HepG2 (cell line): ENCODE results near the gene TNFAIP6. TPM values are rescaled to one million over a fixed set of nuclear protein-coding genes. Genes with fewer than 3 reads are reported as not detected.

Experiments
- ATAC-seq: fragments of 200-7000 bp; cut with Tn5 transposase; 3 replicates; pipeline ENCODE4 v1.9.1; 2020; ENCODE audit warnings: mild to moderate bottlenecking, moderate library complexity
- BruUV-seq: library from RNA; stranded (reverse); fragments of 400-500 nt; replicated peaks from 2 replicates; lab custom pipeline; 2021; lab: Mats Ljungman, UMichigan
- CTCF ChIA-PET: fragments of 300-600 bp; formaldehyde crosslinking; extraction: SDS; loops from one replicate; lab custom pipeline; 2021; ENCODE audit warnings: low total read pairs, inconsistent platforms, low intra/inter-chr PET ratio; lab: Yijun Ruan, JAX
- POLR2A ChIA-PET: fragments of 350-600 bp; sonication (Branson Sonifier 250); formaldehyde crosslinking; loops from one replicate; lab custom pipeline; 2020; ENCODE audit warnings: antibody characterized with exemption, inconsistent platforms; lab: Yijun Ruan, JAX
- DNase-seq: peaks from one replicate; pipeline ENCODE4 v3.0.0-alpha.2; 2015; ENCODE audit warnings: low spot score
- FAIRE-seq: peaks from 3 replicates; lab custom pipeline; 2011; peaks lifted over from hg19 to GRCh38; lab: Jason Lieb, UNC
- H2AFZ ChIP-seq: one replicate; pipeline ENCODE4 v1.6.1; 2011; ENCODE audit warnings: low read length, inconsistent platforms
- H3K27ac ChIP-seq: fragments of 300-600 bp; 3 replicates; pipeline ENCODE4 v1.8.0; 2011; ENCODE audit warnings: mixed run types, mild to moderate bottlenecking, mixed read lengths, low read length, inconsistent platforms; ENCODE audit not compliant: insufficient read depth; ENCODE audit errors: extremely low read length
- H3K27me3 ChIP-seq, 2 experiments: fragments of 200-600 bp in 1 of 2; 2 replicates in 1 of 2; 3 replicates in 1 of 2; pipeline versions ENCODE4 v1.6.0 to v1.8.0; 2011; ENCODE audit warnings: low read length in 2 of 2, mild to moderate bottlenecking in 2 of 2, moderate library complexity in 2 of 2, inconsistent platforms in 1 of 2; ENCODE audit not compliant: insufficient read depth in 2 of 2, control insufficient read depth in 1 of 2
- H3K36me3 ChIP-seq, 2 experiments: fragments of 200-600 bp in 1 of 2; replicated peaks in 1 of 2; 2 replicates in 1 of 2; 3 replicates in 1 of 2; pipeline versions ENCODE4 v1.5.1 to v1.8.0; 2011; ENCODE audit warnings: low read length in 2 of 2, inconsistent platforms in 1 of 2; ENCODE audit not compliant: insufficient read depth in 2 of 2, control insufficient read depth in 1 of 2
- H3K4me1 ChIP-seq: 2 replicates; pipeline ENCODE4 v1.5.1; 2012; ENCODE audit warnings: low read length, inconsistent platforms; ENCODE audit not compliant: insufficient read depth
- H3K4me2 ChIP-seq: 2 replicates; pipeline ENCODE4 v1.6.0; 2011; ENCODE audit warnings: low read depth, low read length, inconsistent platforms
- H3K4me3 ChIP-seq, 3 experiments: fragments of 200-600 bp in 1 of 3; sonication (generic), shearing (Covaris generic) in 1 of 3; replicated peaks in 1 of 3; 2 replicates each; pipeline ENCODE4 v1.5.1; 2011 to 2016; ENCODE audit warnings: low read length in 3 of 3, inconsistent platforms in 2 of 3, low read depth in 2 of 3, mild to moderate bottlenecking in 2 of 3, control low read depth in 1 of 3, mixed read lengths in 1 of 3; ENCODE audit not compliant: insufficient read depth in 1 of 3
- H3K79me2 ChIP-seq: one replicate; pipeline ENCODE4 v1.6.1; 2011; ENCODE audit warnings: low read length, inconsistent platforms; ENCODE audit not compliant: insufficient read depth
- H3K9ac ChIP-seq: 2 replicates; pipeline ENCODE4 v1.6.0; 2011; ENCODE audit warnings: mild to moderate bottlenecking, low read depth, low read length, inconsistent platforms; ENCODE audit not compliant: insufficient read depth
- H3K9me3 ChIP-seq: 2 replicates; pipeline ENCODE4 v1.5.1; 2012; ENCODE audit warnings: mild to moderate bottlenecking, low read length
- H4K20me1 ChIP-seq: 2 replicates; pipeline ENCODE4 v1.6.0; 2011; ENCODE audit warnings: inconsistent platforms, mild to moderate bottlenecking, low read length, moderate library complexity; ENCODE audit not compliant: insufficient read depth
- AKAP8 ChIP-seq: sonication (generic); formaldehyde crosslinking; IDR thresholded peaks from 2 replicates; pipeline ENCODE4 v1.5.1; 2020; ENCODE audit warnings: mild to moderate bottlenecking, missing genetic modification reagents
- ELF4 ChIP-seq: sonication (generic); formaldehyde crosslinking; IDR thresholded peaks from 2 replicates; pipeline ENCODE4 v1.5.0; 2020; ENCODE audit warnings: missing genetic modification reagents, mild to moderate bottlenecking, moderate library complexity, borderline replicate concordance
- GLI4 ChIP-seq: sonication (generic); formaldehyde crosslinking; IDR thresholded peaks from 2 replicates; pipeline ENCODE4 v1.5.1; 2020; ENCODE audit warnings: missing genetic modification reagents, mild to moderate bottlenecking, moderate library complexity, borderline replicate concordance
- ISL2 ChIP-seq: sonication (generic); formaldehyde crosslinking; IDR thresholded peaks from 2 replicates; pipeline ENCODE4 v1.5.0; 2020; ENCODE audit warnings: missing genetic modification reagents
- MIXL1 ChIP-seq: IDR thresholded peaks from 2 replicates; pipeline ENCODE4 v1.6.1; 2016
- NCOR1 ChIP-seq: fragments of 200-600 bp; sonication (generic); IDR thresholded peaks from 2 replicates; pipeline ENCODE4 v1.7.0; 2017; ENCODE audit warnings: antibody characterized with exemption, low read length, borderline replicate concordance
- RNF2 ChIP-seq: fragments of 450-650 bp; conservative IDR thresholded peaks from 2 replicates; pipeline ENCODE4 v1.6.1; 2016; ENCODE audit warnings: low read depth
- SAFB2 ChIP-seq: sonication (generic); formaldehyde crosslinking; IDR thresholded peaks from 2 replicates; pipeline ENCODE4 v1.5.1; 2020; ENCODE audit warnings: missing genetic modification reagents, low read depth, mild to moderate bottlenecking, borderline replicate concordance
- YY1 ChIP-seq: IDR thresholded peaks from 2 replicates; pipeline ENCODE4 v1.6.1; 2011; ENCODE audit warnings: low read length, low read depth, moderate library complexity, mild to moderate bottlenecking; ENCODE audit not compliant: insufficient read depth, insufficient replicate concordance
- ZBTB42 ChIP-seq: sonication (generic); formaldehyde crosslinking; IDR thresholded peaks from 2 replicates; pipeline ENCODE4 v1.5.0; 2020; ENCODE audit warnings: mild to moderate bottlenecking, missing genetic modification reagents
- ZFP36L2 ChIP-seq: sonication (generic); formaldehyde crosslinking; IDR thresholded peaks from 2 replicates; pipeline ENCODE4 v1.4.0; 2020; ENCODE audit warnings: missing genetic modification reagents
- ZNF652 ChIP-seq: IDR thresholded peaks from 2 replicates; pipeline ENCODE4 v1.6.1; 2016; ENCODE audit warnings: low read depth, borderline replicate concordance
- WGBS: methylation state at CpG from one replicate; pipeline ENCODE4 v1.1.6; 2017; ENCODE audit warnings: low lambda C conversion rate; 5-methylcytosine and 5-hydroxymethylcytosine counted together
- in situ Hi-C: cut with HindIII; loops from 2 replicates; pipeline ENCODE4 v1.10.0; 2017; ENCODE audit warnings: low pct_unique_long_range_greater_than_20kb; ENCODE audit not compliant: extremely low pct_ligation_motif_present
- intact Hi-C: fragments of 100-400 bp; cut with micrococcal nuclease; formaldehyde crosslinking; loops from one replicate; pipeline ENCODE4 v1.10.0; 2022; ENCODE audit not compliant: unreplicated experiment
- polyA plus RNA-seq, 8 experiments: library from polyadenylated mRNA; depleted of rRNA in 3 of 8; stranded (reverse) in 7 of 8; unstranded in 1 of 8; fragments of >200 nt; fragmentation: Illumina TruSeq in 4 of 8; extraction: Trizol in 4 of 8; gene quantifications; 2 replicates each; pipeline versions ENCODE4 v1.2.1 to v1.2.3, GENCODE V29; 2011 to 2016; ENCODE audit warnings: low read depth in 4 of 8, missing spikeins in 1 of 8, mixed read lengths in 1 of 8; ENCODE audit not compliant: insufficient read depth in 1 of 8
- total RNA-seq, 5 experiments: library from RNA; depleted of rRNA; stranded (reverse); fragments of >200 nt; fragmentation: Illumina TruSeq; extraction: Trizol; gene quantifications; 2 replicates each; pipeline ENCODE4 v1.2.3, GENCODE V29; 2016; ENCODE audit warnings: low read depth in 1 of 5
- TF ChIP-seq, protein P1 (sequence below): IDR thresholded peaks from 2 replicates; pipeline ENCODE4 v1.6.1; 2016; ENCODE audit warnings: mild to moderate bottlenecking, missing biosample characterization, missing genetic modification reagents
- TF ChIP-seq, protein P2 (sequence below): sonication (generic); formaldehyde crosslinking; IDR thresholded peaks from 2 replicates; pipeline ENCODE4 v1.8.0; 2022; ENCODE audit warnings: missing genetic modification reagents, mild to moderate bottlenecking, borderline replicate concordance
- TF ChIP-seq, protein P3 (sequence below): sonication (generic); formaldehyde crosslinking; IDR thresholded peaks from 2 replicates; pipeline ENCODE4 v1.8.0; 2022; ENCODE audit warnings: missing genetic modification reagents, mild to moderate bottlenecking, moderate library complexity, borderline replicate concordance
- TF ChIP-seq, protein P4 (sequence below): sonication (generic); formaldehyde crosslinking; IDR thresholded peaks from 2 replicates; pipeline ENCODE4 v1.5.1; 2020; ENCODE audit warnings: mild to moderate bottlenecking, missing genetic modification reagents, moderate library complexity

TNFAIP6 gene
- total and polyA plus RNA-seq, 2 of the 13 experiments (the other 11 are each of a cell fraction or from before 2014, with no cell fraction given), result not detected

DNA sequence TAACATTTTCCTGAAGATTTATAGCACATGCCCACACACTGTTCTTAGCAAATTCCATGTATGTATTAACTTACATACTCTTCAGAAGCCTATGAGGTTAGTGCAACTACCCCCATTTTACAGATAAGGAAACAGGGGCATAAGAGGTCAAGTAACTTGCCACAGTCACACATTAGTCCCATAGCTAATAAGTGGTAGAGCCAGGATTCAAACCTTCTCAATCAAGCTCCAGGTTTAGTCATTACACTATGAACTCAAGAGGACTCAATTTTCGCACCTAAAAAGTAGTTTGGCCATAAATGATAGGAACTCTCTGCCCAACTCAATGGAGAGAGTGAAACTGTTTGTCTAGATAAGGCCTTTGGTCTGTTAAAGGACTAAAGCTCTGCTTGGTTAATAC lies 42.6 kb downstream of the TNFAIP6 start:
- Histone ChIP-seq H2AFZ (no peak overlapping the region), H3K27me3 (no peaks in the 10 kb centered on the region), H3K9me3 (no peaks in the 10 kb centered on the region), H3K4me1 (no peaks in the 10 kb centered on the region), H3K79me2 (no peaks in the 10 kb centered on the region), H4K20me1 (no peaks in the 10 kb centered on the region), H3K4me3 (no peak overlapping the region), H3K36me3 (no peaks in the 10 kb centered on the region), H3K27ac (no peak overlapping the region), H3K9ac (no peak overlapping the region), H3K4me2 (no peak overlapping the region)
- WGBS, result 32% methylated on average over 1 of the region's 1 CpG
- in situ Hi-C loops, result no loop called here
- DNase-seq, result no peak
- CTCF ChIA-PET, result no interaction called here
- FAIRE-seq, result no peak
- POLR2A ChIA-PET, result no interaction called here
- ATAC-seq, result no peak
- no TSS peak for BruUV-seq
- intact Hi-C loops, result no loop called here
- no peak for TF ChIP-seq NCOR1
- TF ChIP-seq, protein P1, sequence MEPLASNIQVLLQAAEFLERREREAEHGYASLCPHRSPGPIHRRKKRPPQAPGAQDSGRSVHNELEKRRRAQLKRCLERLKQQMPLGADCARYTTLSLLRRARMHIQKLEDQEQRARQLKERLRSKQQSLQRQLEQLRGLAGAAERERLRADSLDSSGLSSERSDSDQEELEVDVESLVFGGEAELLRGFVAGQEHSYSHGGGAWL, result no peak
- no peak for TF ChIP-seq SAFB2 (CRISPR knock-in tag)
- TF ChIP-seq ELF4, result no peak
- TF ChIP-seq YY1, result no peak
- no peak for TF ChIP-seq ZBTB42
- TF ChIP-seq MIXL1 (CRISPR knock-in tag), result no peak
- TF ChIP-seq GLI4, result no peak
- TF ChIP-seq, protein P2, sequence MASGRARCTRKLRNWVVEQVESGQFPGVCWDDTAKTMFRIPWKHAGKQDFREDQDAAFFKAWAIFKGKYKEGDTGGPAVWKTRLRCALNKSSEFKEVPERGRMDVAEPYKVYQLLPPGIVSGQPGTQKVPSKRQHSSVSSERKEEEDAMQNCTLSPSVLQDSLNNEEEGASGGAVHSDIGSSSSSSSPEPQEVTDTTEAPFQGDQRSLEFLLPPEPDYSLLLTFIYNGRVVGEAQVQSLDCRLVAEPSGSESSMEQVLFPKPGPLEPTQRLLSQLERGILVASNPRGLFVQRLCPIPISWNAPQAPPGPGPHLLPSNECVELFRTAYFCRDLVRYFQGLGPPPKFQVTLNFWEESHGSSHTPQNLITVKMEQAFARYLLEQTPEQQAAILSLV, result no peak
- TF ChIP-seq ISL2 (CRISPR knock-in tag), result no peak
- TF ChIP-seq, protein P3, sequence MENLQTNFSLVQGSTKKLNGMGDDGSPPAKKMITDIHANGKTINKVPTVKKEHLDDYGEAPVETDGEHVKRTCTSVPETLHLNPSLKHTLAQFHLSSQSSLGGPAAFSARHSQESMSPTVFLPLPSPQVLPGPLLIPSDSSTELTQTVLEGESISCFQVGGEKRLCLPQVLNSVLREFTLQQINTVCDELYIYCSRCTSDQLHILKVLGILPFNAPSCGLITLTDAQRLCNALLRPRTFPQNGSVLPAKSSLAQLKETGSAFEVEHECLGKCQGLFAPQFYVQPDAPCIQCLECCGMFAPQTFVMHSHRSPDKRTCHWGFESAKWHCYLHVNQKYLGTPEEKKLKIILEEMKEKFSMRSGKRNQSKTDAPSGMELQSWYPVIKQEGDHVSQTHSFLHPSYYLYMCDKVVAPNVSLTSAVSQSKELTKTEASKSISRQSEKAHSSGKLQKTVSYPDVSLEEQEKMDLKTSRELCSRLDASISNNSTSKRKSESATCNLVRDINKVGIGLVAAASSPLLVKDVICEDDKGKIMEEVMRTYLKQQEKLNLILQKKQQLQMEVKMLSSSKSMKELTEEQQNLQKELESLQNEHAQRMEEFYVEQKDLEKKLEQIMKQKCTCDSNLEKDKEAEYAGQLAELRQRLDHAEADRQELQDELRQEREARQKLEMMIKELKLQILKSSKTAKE (CRISPR knock-in tag), result no peak
- no peak for TF ChIP-seq ZNF652 (CRISPR knock-in tag)
- no peak for TF ChIP-seq AKAP8
- TF ChIP-seq RNF2, result no peak
- TF ChIP-seq ZFP36L2, result no peak
- TF ChIP-seq, protein P4, sequence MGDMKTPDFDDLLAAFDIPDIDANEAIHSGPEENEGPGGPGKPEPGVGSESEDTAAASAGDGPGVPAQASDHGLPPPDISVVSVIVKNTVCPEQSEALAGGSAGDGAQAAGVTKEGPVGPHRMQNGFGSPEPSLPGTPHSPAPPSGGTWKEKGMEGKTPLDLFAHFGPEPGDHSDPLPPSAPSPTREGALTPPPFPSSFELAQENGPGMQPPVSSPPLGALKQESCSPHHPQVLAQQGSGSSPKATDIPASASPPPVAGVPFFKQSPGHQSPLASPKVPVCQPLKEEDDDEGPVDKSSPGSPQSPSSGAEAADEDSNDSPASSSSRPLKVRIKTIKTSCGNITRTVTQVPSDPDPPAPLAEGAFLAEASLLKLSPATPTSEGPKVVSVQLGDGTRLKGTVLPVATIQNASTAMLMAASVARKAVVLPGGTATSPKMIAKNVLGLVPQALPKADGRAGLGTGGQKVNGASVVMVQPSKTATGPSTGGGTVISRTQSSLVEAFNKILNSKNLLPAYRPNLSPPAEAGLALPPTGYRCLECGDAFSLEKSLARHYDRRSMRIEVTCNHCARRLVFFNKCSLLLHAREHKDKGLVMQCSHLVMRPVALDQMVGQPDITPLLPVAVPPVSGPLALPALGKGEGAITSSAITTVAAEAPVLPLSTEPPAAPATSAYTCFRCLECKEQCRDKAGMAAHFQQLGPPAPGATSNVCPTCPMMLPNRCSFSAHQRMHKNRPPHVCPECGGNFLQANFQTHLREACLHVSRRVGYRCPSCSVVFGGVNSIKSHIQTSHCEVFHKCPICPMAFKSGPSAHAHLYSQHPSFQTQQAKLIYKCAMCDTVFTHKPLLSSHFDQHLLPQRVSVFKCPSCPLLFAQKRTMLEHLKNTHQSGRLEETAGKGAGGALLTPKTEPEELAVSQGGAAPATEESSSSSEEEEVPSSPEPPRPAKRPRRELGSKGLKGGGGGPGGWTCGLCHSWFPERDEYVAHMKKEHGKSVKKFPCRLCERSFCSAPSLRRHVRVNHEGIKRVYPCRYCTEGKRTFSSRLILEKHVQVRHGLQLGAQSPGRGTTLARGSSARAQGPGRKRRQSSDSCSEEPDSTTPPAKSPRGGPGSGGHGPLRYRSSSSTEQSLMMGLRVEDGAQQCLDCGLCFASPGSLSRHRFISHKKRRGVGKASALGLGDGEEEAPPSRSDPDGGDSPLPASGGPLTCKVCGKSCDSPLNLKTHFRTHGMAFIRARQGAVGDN (CRISPR knock-in tag), result no peak
